GM10847 (cell line): ENCODE measurements around the gene RAX2.

ENCODE experiments used
- POLR2A ChIP-seq: IDR thresholded peaks from 2 replicates; pipeline ENCODE4 v1.6.1; 2011; ENCODE audit not compliant: insufficient read length; ENCODE audit errors: extremely low read depth

RAX2 gene

DNA sequence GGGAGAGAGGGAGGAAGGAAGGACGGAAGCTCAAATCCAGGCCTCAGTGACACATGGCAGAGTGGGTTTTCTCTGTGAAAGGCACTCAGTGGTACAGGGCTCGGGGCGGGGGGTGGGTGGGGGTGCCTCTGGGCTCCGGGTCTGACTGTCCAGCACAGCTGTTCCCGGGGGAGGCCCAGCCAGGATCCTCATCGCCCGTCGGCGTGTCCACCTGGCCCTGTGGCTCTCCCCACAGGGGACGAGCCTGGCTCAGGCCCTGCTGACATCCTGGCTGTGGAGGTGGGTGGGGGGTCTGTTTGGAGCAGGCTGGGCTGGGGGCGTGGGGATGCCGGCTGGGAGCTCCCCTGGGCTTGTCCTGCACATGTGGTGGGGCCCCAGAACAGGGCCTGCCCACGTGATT, 32.4 kb upstream of the RAX2 start:
- TF ChIP-seq POLR2A, result no peak

DNA sequence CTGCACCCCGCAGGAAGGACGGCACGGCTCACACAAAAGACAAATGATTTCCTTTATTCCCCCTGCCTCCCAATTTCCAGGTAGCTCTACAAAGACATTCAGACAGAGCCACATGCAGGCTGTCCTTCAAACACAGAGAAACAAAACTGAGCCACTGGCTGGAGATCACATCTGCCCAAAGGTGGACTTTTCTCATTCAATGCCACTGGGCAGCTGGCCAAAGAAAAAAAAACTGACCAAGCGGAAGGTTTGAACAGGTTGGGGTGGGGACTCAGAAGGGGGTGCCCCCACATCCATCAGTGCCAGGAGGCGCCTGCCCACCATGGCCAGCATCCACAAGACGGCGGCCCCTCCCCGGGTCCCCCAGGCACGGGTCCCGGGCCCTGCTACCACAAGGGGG, 32.0 kb upstream of the RAX2 start:
- TF ChIP-seq POLR2A, result no peak

DNA sequence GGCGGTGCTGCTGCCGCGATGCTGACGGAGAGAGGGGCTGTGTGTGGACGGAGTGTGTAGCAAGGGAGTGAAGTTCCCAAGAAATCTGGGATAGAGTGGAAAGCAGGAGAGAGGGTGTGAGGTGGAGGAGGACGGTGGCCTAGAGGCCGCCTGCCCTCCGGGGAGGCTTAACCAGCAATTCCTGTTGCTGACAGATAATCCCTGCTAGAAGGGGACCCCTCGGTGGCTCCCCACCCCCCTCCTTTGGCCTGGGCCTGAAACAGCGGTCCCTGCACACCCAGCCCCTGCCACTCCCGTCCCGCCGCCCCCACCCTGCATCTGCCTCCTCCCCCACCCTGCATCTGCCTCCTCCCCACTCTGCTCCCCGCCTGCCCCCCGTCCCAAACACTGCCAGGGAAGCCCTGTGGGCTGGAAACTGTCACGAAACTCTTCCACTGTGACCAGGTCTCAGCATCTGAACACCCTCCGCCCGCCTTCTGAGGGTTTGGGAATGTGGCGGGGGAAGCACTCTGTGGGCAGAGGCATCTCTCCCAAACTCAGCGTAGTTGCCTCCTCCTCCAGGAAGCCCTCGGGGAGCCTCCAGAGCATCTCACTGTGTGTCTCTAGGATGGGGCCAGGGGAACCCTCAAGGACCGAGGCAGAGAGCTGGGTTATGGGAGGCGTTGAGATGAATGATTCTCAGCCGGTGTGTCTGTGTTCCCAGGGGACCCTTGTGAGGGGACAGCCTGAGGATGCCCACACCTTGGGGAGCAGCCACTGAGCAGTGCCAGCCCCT, 31.3 kb upstream of the RAX2 start:
- TF ChIP-seq POLR2A, result no peak

DNA sequence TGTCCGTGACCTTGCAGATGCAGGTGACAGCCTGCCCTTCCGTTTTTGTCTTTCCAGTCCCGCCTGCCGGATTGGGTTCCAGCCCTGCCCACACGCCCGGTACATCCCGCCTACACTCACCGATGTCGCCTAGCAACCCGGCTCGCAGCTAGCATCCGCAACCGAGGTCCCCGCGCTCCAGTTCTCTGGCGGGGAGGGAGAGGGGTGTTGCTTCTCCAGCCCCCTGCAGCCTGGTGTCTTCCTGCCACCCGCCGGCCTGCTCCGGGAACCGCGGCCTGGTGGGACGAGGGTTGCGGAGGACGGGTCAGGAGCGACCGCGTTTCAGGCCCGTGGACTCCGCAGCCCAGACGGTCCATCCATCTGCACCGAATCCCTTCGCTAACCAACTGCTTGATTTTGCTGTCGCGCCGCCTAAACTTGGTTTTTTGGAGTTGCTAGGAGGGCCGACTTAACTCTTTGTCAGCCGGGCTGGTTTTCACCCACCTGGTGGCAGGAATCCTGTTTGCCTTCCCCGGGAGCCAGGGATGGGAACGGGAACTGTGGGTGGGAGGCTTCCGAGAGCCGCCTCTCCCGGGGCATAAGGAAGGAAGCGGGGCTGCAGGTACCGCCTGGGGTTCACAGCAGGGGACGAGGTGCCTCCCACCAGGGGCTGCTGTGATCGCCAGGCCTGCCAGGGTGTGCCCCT, 29.5 kb upstream of the RAX2 start:
- TF ChIP-seq POLR2A, result no peak

DNA sequence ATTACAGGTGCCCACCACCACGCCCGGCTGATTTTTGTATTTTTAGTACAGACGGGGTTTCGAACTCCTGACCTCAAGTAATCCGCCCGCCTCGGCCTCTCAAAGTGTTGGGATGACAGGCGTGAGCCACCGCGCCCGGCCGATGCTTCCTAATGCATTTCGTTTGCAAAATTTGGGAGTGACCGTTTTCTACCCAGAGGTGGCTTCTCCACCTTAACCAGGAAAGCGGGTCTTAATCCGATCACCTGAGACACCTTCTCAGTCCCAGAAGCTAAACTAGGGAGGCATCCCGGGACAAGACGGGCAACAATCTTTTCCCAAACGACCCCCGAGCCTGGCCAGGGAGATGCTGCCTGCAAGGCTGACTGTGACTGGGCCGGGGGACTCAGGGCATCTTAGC, 29.0 kb upstream of the RAX2 start:
- TF ChIP-seq POLR2A, result no peak

- TF ChIP-seq POLR2A, result no peak
These were observed 26.1 kb upstream of the RAX2 start for GRCh38 chr19:3798137-3798536.

DNA sequence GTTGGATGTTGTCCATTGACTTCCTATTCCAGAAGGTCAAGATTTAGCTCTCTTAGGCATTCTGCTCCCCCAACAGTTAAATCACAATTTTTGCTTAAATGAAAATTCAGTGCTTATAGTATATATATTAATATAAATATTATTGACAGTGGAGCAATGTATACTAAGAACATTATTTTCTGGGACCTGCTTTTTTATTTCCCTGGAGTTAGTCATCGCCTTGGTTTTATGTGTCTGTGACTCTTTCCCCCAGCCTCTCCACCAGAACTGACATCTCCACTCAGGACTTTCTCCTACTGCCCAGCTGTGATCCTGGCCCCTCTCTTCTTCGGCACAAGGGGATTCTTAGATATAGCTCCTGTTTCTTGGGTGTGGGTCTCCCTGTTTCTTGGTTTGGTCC, 24.3 kb upstream of the RAX2 start:
- no peak for TF ChIP-seq POLR2A

DNA sequence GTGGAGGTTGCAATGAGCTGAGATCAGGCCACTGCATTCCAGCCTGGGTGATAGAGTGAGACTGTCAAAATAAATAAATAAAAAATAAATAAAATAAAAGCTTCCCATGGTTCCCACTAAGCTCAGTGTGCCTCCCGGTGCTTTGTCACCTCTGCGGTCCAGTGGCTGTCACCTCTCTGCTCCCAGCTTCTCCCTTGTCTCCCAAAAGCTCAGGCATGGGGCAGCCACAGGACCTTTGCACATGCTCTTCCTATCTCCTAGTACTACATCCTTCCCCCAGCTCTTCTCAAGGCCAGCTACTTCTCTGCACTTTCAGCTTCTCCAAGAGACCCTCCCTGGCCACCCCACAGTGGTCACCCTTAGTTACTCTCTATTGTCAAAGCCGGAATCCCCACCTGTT, 21.8 kb upstream of the RAX2 start:
- no peak for TF ChIP-seq POLR2A

GRCh38 chr19:3792114-3792513, 20.1 kb upstream of the RAX2 start:
- TF ChIP-seq POLR2A, result no peak

- TF ChIP-seq POLR2A, result no peak
These were observed 18.9 kb upstream of the RAX2 start for GRCh38 chr19:3790941-3791340.

DNA sequence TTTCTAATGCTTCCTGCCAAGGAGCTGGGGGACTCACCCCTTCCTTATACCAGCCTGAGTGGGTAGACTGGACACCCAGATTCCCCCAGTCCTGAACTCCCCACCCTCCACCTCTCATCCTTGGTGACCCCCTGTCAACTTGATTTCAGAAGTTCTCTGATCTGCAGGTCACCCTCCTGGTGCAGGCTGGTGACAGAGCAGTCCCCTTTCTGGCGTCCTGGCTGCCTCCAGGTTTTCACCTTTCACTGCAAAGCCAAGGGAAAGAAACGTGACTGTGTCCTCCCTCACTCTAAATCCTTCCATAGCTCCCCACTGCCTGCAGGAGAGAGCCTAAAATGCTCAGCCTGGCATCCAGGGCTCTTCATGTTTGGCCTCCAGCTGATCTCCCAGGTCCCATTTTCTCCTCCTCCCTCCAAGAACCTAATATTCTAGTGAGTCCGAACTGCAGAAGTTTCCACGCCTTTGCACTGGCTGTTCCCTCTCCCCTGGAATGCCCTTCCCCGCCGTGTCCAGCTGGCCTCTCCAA, 18.2 kb upstream of the RAX2 start:
- TF ChIP-seq POLR2A, result no peak

GRCh38 chr19:3788996-3789778, 17.2 kb upstream of the RAX2 start:
- no peak for TF ChIP-seq POLR2A

DNA sequence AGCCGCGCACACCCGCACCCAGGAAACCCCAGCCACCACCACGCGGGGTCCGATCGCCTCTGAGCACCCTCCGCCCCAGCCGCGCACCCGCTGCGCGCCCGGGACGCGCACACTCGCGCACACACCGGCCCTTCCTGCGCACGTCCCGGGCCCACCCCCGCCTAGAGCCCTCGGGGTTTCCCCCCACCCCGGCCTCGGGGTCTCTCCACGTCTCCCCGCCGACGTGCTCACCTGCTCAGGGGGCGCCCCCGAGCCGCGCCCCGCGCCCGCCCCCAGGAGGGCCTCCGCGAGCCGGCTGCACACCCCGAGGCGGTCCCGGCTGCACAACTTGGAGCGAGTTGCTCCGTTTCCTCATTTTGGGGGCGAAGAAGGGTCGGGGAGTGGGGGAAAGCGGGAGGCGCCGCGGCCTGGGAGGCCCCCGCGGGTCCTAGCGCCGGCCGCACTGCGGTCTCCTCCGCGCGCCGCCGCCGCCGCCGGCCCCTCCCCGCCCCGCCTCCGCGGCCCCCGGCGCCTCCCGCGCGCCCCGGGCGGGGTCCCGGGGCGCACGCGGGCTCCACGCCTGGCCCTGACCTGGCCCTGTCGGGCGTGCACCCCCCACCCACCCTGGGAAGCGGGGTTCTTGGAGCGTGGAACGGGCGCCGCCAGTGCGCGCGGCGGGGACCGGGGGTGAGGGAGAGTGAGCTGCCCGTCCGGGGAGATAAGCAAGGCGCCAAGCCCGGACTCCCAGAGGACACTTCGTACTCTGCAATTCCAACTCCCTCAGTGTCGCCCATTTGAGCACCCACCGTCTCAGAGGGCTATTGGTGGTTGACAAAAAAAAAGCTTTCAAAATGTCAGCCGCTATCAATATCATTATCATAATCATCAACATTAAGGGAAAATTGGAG, 14.2 kb upstream of the RAX2 start, which contains the start of gene MATK:
MATK (minus strand) TSS at position 444 of the 887 bp plus-strand sequence. CDS start 1,246 bp downstream, outside the sequence.
- no peak for TF ChIP-seq POLR2A

- TF ChIP-seq POLR2A, result no peak
These were observed 13.5 kb upstream of the RAX2 start for GRCh38 chr19:3785451-3785937.

DNA sequence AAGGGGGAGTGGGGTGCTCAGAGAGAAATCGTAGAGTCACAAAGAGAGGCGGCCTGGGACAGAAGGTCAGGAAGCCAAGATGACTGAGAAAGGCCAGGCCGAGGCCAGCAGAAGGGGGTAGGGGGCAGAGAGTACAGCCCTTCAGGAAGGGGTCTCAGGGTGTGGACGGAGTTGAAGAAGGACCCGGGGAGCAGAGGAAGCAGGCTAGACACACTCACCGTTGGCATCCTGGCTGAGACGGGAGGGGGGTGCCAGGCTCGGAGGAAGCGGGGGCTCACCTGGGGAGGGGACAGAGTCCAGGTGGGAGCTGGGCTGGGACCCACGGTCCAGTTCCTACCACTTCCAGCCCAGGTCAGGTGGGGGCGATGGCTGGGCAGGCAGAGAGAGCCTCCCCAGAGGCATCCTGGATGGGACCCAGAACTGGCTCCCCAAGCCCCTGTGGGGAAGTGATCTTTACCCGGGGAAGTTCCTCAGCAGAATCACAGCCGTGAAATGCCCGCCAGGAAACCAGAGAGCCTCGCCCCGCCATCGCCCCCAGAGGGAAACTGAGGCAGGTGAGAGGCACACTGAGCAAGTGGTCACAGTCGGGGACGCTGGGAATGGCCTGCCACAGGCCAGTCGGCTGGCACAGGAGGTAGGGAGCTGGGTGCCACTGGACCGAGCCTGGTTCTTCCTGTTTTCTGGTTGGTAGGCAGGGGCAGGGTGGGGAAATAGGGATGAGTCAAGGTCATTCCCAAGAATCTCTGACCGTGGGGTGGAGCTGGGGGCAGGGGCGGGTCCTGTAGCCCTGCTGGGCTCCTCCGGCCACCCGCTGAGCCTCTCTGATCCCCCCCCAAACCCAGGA, 12.8 kb upstream of the RAX2 start:
- no peak for TF ChIP-seq POLR2A
